GM12878 (cell line): Measurements from ENCODE around the gene DCT. TPM values are rescaled to one million over a fixed set of nuclear protein-coding genes. Genes with fewer than 3 reads are reported as not detected.

Experiments
- PML ChIP-seq: IDR thresholded peaks from 2 replicates; pipeline ENCODE4 v1.6.1; 2012; ENCODE audit warnings: low read length, inconsistent platforms
- RBBP5 ChIP-seq: fragments of 200-600 bp; sonication (generic); conservative IDR thresholded peaks from 2 replicates; pipeline ENCODE4 v1.6.1; 2016
- SIN3A ChIP-seq: IDR thresholded peaks from 2 replicates; pipeline ENCODE4 v1.6.1; 2012; ENCODE audit warnings: low read depth, low read length, improper control_type of control experiment
- polyA plus RNA-seq, 11 experiments: library from polyadenylated mRNA; depleted of rRNA in 4 of 11; unstranded in 6 of 11; stranded (reverse) in 5 of 11; fragments of >200 nt; fragmentation: Nextera tagmentation in 4 of 11; fragmentation: Illumina TruSeq in 1 of 11; extraction: Ambion mirVana in 4 of 11; extraction: Trizol in 1 of 11; gene quantifications; 1 replicate in 1 of 11; 2 replicates in 10 of 11; pipeline versions ENCODE4 v1.2.1 to v1.2.3, GENCODE V29; 2011 to 2016; ENCODE audit warnings: inconsistent platforms in 2 of 11, missing spikeins in 2 of 11, low read depth in 1 of 11
- total RNA-seq, 4 experiments: library from RNA; depleted of rRNA in 3 of 4; stranded (reverse); fragments of >200 nt in 3 of 4; fragmentation: Illumina TruSeq in 1 of 4; extraction: Trizol in 1 of 4; gene quantifications; 2 replicates each; pipeline versions ENCODE4 v1.2.1 to v1.2.3, GENCODE V29; 2013 to 2021
- TF ChIP-seq, protein P1 (sequence below): fragments of 450-650 bp; IDR thresholded peaks from 2 replicates; pipeline ENCODE4 v1.6.1; 2017; ENCODE audit warnings: low read depth, mild to moderate bottlenecking, moderate library complexity
- TF ChIP-seq, protein P2 (sequence below): fragments of 450-650 bp; IDR thresholded peaks from 2 replicates; pipeline ENCODE4 v1.6.1; 2018; ENCODE audit warnings: mild to moderate bottlenecking, low read depth, moderate library complexity; ENCODE audit not compliant: partially characterized antibody
- TF ChIP-seq, protein P3 (sequence below): fragments of 450-650 bp; IDR thresholded peaks from 2 replicates; pipeline ENCODE4 v1.6.1; 2017; ENCODE audit warnings: mild to moderate bottlenecking, moderate library complexity

DCT gene
- total and polyA plus RNA-seq, 10 of the 15 experiments (the other 5 are each of a cell fraction or from before 2014, with no cell fraction given), result 0.04 to 0.29 TPM; not detected in 8

DNA sequence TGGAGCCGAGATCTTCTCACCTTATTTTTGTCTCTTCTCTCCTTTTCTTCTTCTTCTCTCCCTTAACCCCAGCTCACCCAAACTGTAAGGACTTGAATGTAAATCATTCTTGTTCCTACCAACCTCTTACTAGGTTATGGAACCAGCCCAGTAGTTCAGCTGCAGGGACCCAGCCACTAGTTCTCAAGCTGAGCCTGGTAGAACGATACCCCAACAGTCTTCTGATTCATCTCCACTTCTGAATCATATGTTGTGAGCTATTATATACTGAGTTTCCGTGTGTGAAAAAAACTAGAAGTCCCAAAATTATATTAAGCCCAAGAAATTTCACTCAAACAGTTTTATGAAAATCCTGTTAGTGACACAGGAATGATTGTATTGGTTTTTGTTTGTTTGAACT is 67.7 kb downstream of the DCT start (continued):
- TF ChIP-seq, protein P1, sequence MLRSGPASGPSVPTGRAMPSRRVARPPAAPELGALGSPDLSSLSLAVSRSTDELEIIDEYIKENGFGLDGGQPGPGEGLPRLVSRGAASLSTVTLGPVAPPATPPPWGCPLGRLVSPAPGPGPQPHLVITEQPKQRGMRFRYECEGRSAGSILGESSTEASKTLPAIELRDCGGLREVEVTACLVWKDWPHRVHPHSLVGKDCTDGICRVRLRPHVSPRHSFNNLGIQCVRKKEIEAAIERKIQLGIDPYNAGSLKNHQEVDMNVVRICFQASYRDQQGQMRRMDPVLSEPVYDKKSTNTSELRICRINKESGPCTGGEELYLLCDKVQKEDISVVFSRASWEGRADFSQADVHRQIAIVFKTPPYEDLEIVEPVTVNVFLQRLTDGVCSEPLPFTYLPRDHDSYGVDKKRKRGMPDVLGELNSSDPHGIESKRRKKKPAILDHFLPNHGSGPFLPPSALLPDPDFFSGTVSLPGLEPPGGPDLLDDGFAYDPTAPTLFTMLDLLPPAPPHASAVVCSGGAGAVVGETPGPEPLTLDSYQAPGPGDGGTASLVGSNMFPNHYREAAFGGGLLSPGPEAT, result no peak
- TF ChIP-seq, protein P2, sequence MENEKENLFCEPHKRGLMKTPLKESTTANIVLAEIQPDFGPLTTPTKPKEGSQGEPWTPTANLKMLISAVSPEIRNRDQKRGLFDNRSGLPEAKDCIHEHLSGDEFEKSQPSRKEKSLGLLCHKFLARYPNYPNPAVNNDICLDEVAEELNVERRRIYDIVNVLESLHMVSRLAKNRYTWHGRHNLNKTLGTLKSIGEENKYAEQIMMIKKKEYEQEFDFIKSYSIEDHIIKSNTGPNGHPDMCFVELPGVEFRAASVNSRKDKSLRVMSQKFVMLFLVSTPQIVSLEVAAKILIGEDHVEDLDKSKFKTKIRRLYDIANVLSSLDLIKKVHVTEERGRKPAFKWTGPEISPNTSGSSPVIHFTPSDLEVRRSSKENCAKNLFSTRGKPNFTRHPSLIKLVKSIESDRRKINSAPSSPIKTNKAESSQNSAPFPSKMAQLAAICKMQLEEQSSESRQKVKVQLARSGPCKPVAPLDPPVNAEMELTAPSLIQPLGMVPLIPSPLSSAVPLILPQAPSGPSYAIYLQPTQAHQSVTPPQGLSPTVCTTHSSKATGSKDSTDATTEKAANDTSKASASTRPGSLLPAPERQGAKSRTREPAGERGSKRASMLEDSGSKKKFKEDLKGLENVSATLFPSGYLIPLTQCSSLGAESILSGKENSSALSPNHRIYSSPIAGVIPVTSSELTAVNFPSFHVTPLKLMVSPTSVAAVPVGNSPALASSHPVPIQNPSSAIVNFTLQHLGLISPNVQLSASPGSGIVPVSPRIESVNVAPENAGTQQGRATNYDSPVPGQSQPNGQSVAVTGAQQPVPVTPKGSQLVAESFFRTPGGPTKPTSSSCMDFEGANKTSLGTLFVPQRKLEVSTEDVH, result no peak
- no peak for TF ChIP-seq RBBP5
- no peak for TF ChIP-seq SIN3A
- TF ChIP-seq PML, result no peak
- TF ChIP-seq, protein P3, sequence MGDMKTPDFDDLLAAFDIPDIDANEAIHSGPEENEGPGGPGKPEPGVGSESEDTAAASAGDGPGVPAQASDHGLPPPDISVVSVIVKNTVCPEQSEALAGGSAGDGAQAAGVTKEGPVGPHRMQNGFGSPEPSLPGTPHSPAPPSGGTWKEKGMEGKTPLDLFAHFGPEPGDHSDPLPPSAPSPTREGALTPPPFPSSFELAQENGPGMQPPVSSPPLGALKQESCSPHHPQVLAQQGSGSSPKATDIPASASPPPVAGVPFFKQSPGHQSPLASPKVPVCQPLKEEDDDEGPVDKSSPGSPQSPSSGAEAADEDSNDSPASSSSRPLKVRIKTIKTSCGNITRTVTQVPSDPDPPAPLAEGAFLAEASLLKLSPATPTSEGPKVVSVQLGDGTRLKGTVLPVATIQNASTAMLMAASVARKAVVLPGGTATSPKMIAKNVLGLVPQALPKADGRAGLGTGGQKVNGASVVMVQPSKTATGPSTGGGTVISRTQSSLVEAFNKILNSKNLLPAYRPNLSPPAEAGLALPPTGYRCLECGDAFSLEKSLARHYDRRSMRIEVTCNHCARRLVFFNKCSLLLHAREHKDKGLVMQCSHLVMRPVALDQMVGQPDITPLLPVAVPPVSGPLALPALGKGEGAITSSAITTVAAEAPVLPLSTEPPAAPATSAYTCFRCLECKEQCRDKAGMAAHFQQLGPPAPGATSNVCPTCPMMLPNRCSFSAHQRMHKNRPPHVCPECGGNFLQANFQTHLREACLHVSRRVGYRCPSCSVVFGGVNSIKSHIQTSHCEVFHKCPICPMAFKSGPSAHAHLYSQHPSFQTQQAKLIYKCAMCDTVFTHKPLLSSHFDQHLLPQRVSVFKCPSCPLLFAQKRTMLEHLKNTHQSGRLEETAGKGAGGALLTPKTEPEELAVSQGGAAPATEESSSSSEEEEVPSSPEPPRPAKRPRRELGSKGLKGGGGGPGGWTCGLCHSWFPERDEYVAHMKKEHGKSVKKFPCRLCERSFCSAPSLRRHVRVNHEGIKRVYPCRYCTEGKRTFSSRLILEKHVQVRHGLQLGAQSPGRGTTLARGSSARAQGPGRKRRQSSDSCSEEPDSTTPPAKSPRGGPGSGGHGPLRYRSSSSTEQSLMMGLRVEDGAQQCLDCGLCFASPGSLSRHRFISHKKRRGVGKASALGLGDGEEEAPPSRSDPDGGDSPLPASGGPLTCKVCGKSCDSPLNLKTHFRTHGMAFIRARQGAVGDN, result no peak
